SU-DHL-6 (cell line): Measurements from ENCODE around the gene RHOT1.

Experiments
- H2AFZ ChIP-seq: fragments of 200-600 bp; sonication (generic); 2 replicates; pipeline ENCODE4 v1.6.1; 2014; ENCODE audit warnings: low read depth, mild to moderate bottlenecking, moderate library complexity, mixed read lengths, antibody characterized with exemption, low read length; ENCODE audit not compliant: severe bottlenecking
- H3F3A ChIP-seq: fragments of 200-600 bp; shearing (Covaris generic); 2 replicates; pipeline ENCODE4 v1.6.0; 2016; ENCODE audit warnings: antibody characterized with exemption, mild to moderate bottlenecking; ENCODE audit not compliant: insufficient read depth
- H3K27ac ChIP-seq: fragments of 200-600 bp; sonication (generic); 2 replicates; pipeline ENCODE4 v1.5.1; 2016; ENCODE audit warnings: low read depth, mild to moderate bottlenecking, low read length, moderate library complexity, mixed read lengths
- H3K27me3 ChIP-seq: fragments of 200-600 bp; sonication (generic), shearing (Covaris generic); 2 replicates; pipeline ENCODE4 v1.6.0; 2014; ENCODE audit warnings: mild to moderate bottlenecking, low read length
- H3K36me3 ChIP-seq: fragments of 200-600 bp; sonication (generic); 2 replicates; pipeline ENCODE4 v1.6.1; 2014; ENCODE audit warnings: mild to moderate bottlenecking, low read length, mixed read lengths
- H3K4me2 ChIP-seq: fragments of 300-600, 200-600 bp; shearing (Covaris generic), sonication (generic); 2 replicates; pipeline ENCODE4 v1.6.0; 2014; ENCODE audit warnings: low read length, low read depth, mild to moderate bottlenecking; ENCODE audit not compliant: poor library complexity, severe bottlenecking
- H3K4me3 ChIP-seq: fragments of 200-600 bp; sonication (generic); 2 replicates; pipeline ENCODE4 v1.5.1; 2014; ENCODE audit warnings: antibody characterized with exemption, low read length, mild to moderate bottlenecking, mixed read lengths; ENCODE audit not compliant: insufficient read depth, poor library complexity, severe bottlenecking
- H3K79me2 ChIP-seq: fragments of 200-600 bp; sonication (generic); 2 replicates; pipeline ENCODE4 v1.6.1; 2014; ENCODE audit warnings: mild to moderate bottlenecking, low read length, moderate library complexity; ENCODE audit not compliant: insufficient read depth
- H3K9ac ChIP-seq: fragments of 200-600 bp; sonication (generic); 2 replicates; pipeline ENCODE4 v1.7.0; 2014; ENCODE audit warnings: mild to moderate bottlenecking, low read length
- H3K9me2 ChIP-seq: fragments of 200-600 bp; sonication (generic); replicated peaks from 2 replicates; pipeline ENCODE4 v1.6.1; 2014; ENCODE audit warnings: low read length; ENCODE audit not compliant: insufficient read depth
- H3K9me3 ChIP-seq: fragments of 200-600 bp; sonication (generic); 2 replicates; pipeline ENCODE4 v1.6.1; 2014; ENCODE audit warnings: low read length, mixed read lengths; ENCODE audit not compliant: insufficient read depth
- H4K20me1 ChIP-seq: fragments of 200-600 bp; sonication (generic); 2 replicates; pipeline ENCODE4 v1.6.1; 2014; ENCODE audit warnings: low read depth, mild to moderate bottlenecking, antibody characterized with exemption, low read length, moderate library complexity, mixed read lengths
- EZH2phosphoT487 ChIP-seq: fragments of 200-600 bp; sonication (generic), shearing (Covaris generic); conservative IDR thresholded peaks from 2 replicates; pipeline ENCODE4 v1.6.1; 2018; ENCODE audit warnings: mild to moderate bottlenecking, antibody characterized with exemption, low read length, moderate library complexity, mixed read lengths
- TF ChIP-seq, protein P1 (sequence below): fragments of 200-600 bp; sonication (generic); IDR thresholded peaks from one replicate; pipeline ENCODE4 v1.5.1; 2017; ENCODE audit warnings: antibody characterized with exemption, mild to moderate bottlenecking, low read length, moderate library complexity; ENCODE audit not compliant: insufficient read depth, poor library complexity, severe bottlenecking

Gene RHOT1

GRCh38 chr17:32258383-32259140, 116.3 kb downstream of the RHOT1 start:
- Histone ChIP-seq H3K27me3 (no peaks in the 10 kb centered on the region), H3K27ac (no peak overlapping the region), H3K36me3 (no peaks in the 10 kb centered on the region), H3K9me2 (no peaks in the 10 kb centered on the region), H3K4me3 (no peak overlapping the region), H3F3A (no peaks in the 10 kb centered on the region), H3K9ac (no peak overlapping the region), H3K79me2 (no peaks in the 10 kb centered on the region), H3K9me3 (no peaks in the 10 kb centered on the region), H3K4me2 (no peak overlapping the region), H2AFZ (no peak overlapping the region), H4K20me1 (no peaks in the 10 kb centered on the region)
- no peak for TF ChIP-seq EZH2phosphoT487
- TF ChIP-seq, protein P1, sequence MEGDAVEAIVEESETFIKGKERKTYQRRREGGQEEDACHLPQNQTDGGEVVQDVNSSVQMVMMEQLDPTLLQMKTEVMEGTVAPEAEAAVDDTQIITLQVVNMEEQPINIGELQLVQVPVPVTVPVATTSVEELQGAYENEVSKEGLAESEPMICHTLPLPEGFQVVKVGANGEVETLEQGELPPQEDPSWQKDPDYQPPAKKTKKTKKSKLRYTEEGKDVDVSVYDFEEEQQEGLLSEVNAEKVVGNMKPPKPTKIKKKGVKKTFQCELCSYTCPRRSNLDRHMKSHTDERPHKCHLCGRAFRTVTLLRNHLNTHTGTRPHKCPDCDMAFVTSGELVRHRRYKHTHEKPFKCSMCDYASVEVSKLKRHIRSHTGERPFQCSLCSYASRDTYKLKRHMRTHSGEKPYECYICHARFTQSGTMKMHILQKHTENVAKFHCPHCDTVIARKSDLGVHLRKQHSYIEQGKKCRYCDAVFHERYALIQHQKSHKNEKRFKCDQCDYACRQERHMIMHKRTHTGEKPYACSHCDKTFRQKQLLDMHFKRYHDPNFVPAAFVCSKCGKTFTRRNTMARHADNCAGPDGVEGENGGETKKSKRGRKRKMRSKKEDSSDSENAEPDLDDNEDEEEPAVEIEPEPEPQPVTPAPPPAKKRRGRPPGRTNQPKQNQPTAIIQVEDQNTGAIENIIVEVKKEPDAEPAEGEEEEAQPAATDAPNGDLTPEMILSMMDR, result no peak

- Histone ChIP-seq H3K27ac (no peak overlapping the region), H3K9me2 (no peaks in the 10 kb centered on the region), H3K4me2 (no peak overlapping the region), H3K27me3 (no peaks in the 10 kb centered on the region), H3K9me3 (no peaks in the 10 kb centered on the region), H3K9ac (no peak overlapping the region), H4K20me1 (no peaks in the 10 kb centered on the region), H3F3A (no peaks in the 10 kb centered on the region), H3K36me3 (no peaks in the 10 kb centered on the region), H2AFZ (no peak overlapping the region), H3K4me3 (no peak overlapping the region), H3K79me2 (no peaks in the 10 kb centered on the region)
- TF ChIP-seq, protein P1, result no peak
- TF ChIP-seq EZH2phosphoT487, result no peak
Measured at GRCh38 chr17:32259586-32259985, 117.3 kb downstream of the RHOT1 start.

DNA sequence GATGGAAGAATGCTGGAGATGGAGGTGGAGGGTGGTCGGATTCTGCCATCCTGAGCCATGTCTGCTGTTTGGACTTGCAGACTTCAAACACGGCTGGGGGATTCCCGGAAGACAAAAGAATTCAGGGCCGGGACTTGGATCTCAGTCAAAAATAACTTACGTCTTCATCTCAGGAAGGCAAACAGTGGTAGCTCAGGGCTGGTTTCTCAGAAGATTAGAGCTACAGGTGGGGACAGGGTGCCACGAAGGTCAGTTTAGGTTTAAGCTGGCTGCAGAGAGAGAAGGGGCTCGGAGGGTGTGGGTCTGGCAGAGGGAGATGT, 119.1 kb downstream of the RHOT1 start:
- TF ChIP-seq, protein P1, result no peak
- no peak for TF ChIP-seq EZH2phosphoT487
- Histone ChIP-seq H3K9ac (no peak overlapping the region), H3K4me3 (no peak overlapping the region), H2AFZ (no peak overlapping the region), H4K20me1 (no peaks in the 10 kb centered on the region), H3K36me3 (no peaks in the 10 kb centered on the region), H3K9me2 (no peaks in the 10 kb centered on the region), H3K9me3 (no peaks in the 10 kb centered on the region), H3K27me3 (no peaks in the 10 kb centered on the region), H3F3A (no peaks in the 10 kb centered on the region), H3K27ac (no peak overlapping the region), H3K4me2 (no peak overlapping the region), H3K79me2 (no peaks in the 10 kb centered on the region)
